Mesendoderm (in vitro differentiated cells): ENCODE results near the gene NT5DC3.

Source experiments
- DNase-seq: peaks from one replicate; pipeline ENCODE4 v3.0.0; 2013
- H2AK5ac ChIP-seq: 2 replicates; pipeline ENCODE4 v1.6.1; 2013; ENCODE audit warnings: low read length, inconsistent platforms
- H2BK120ac ChIP-seq: 2 replicates; pipeline ENCODE4 v1.6.1; 2013; ENCODE audit warnings: low read depth, mild to moderate bottlenecking, low read length, moderate library complexity, mixed read lengths
- H2BK15ac ChIP-seq: replicated peaks from 2 replicates; pipeline ENCODE4 v1.6.1; 2013; ENCODE audit warnings: low read depth, mild to moderate bottlenecking, moderate library complexity
- H2BK5ac ChIP-seq: 2 replicates; pipeline ENCODE4 v1.6.1; 2013; ENCODE audit warnings: low read length, inconsistent platforms
- H3K18ac ChIP-seq: 2 replicates; pipeline ENCODE4 v1.6.1; 2013; ENCODE audit warnings: mild to moderate bottlenecking, low read length, mixed read lengths
- H3K23ac ChIP-seq: one replicate; pipeline ENCODE4 v1.6.1; 2013; ENCODE audit warnings: low read length
- H3K27ac ChIP-seq: 2 replicates; pipeline ENCODE4 v1.5.1; 2013; ENCODE audit warnings: low read depth, mild to moderate bottlenecking, inconsistent platforms, low read length, moderate library complexity
- H3K27me3 ChIP-seq: 2 replicates; pipeline ENCODE4 v1.6.1; 2013; ENCODE audit warnings: low read length, control low read depth, mild to moderate bottlenecking, inconsistent platforms; ENCODE audit not compliant: insufficient read depth, poor library complexity
- H3K36me3 ChIP-seq: 2 replicates; pipeline ENCODE4 v1.6.1; 2013; ENCODE audit warnings: low read length, inconsistent platforms; ENCODE audit not compliant: control insufficient read depth, insufficient read depth
- H3K4ac ChIP-seq: one replicate; pipeline ENCODE4 v1.6.1; 2013; ENCODE audit warnings: low read depth, mild to moderate bottlenecking, low read length, moderate library complexity
- H3K4me1 ChIP-seq: 2 replicates; pipeline ENCODE4 v1.6.1; 2013; ENCODE audit warnings: low read depth, low read length, inconsistent platforms; ENCODE audit not compliant: control insufficient read depth
- H3K4me2 ChIP-seq: 2 replicates; pipeline ENCODE4 v1.6.1; 2013; ENCODE audit warnings: low read length
- H3K4me3 ChIP-seq: 2 replicates; pipeline ENCODE4 v1.5.1; 2013; ENCODE audit warnings: mild to moderate bottlenecking, low read length
- H3K56ac ChIP-seq: one replicate; pipeline ENCODE4 v1.6.1; 2013; ENCODE audit warnings: low read length
- H3K79me1 ChIP-seq: 2 replicates; pipeline ENCODE4 v1.6.1; 2013; ENCODE audit warnings: low read length, inconsistent platforms
- H3K79me2 ChIP-seq: 2 replicates; pipeline ENCODE4 v1.6.1; 2013; ENCODE audit warnings: mild to moderate bottlenecking, low read length; ENCODE audit not compliant: control insufficient read depth, insufficient read depth
- H3K9ac ChIP-seq: 2 replicates; pipeline ENCODE4 v1.6.1; 2013; ENCODE audit warnings: low read length, inconsistent platforms
- H4K5ac ChIP-seq: one replicate; pipeline ENCODE4 v1.6.1; 2013; ENCODE audit warnings: low read length
- H4K8ac ChIP-seq: one replicate; pipeline ENCODE4 v1.6.1; 2013; ENCODE audit warnings: low read depth, mild to moderate bottlenecking, control low read depth, low read length, moderate library complexity
- WGBS: extraction: QIAGEN DNeasy Blood & Tissue Kit; methylation state at CpG from one replicate; pipeline ENCODE4 v1.1.7; 2013; ENCODE audit warnings: low lambda C conversion rate, missing lambda C conversion rate; ENCODE audit not compliant: insufficient coverage; ENCODE audit errors: extremely low coverage; 5-methylcytosine and 5-hydroxymethylcytosine counted together

The NT5DC3 gene

GRCh38 chr12:103820361-103820760 lies 20.7 kb downstream of the NT5DC3 start:
- H3K9ac ChIP-seq: no peak overlapping the region
- no peak overlapping the region for H3K4me2 ChIP-seq
- H2BK15ac ChIP-seq: no peak overlapping the region
- no peaks in the 10 kb centered on the region for H3K27me3 ChIP-seq
- no peak overlapping the region for H3K27ac ChIP-seq
- no peak overlapping the region for H4K8ac ChIP-seq
- no peak overlapping the region for H3K4me3 ChIP-seq
- H3K18ac ChIP-seq: no peak overlapping the region
- no peak overlapping the region for H2BK120ac ChIP-seq
- no peak for DNase-seq
- no peaks in the 10 kb centered on the region for H3K36me3 ChIP-seq
- no peak overlapping the region for H4K5ac ChIP-seq
- no peak overlapping the region for H2AK5ac ChIP-seq
- H3K56ac ChIP-seq: no peak overlapping the region
- H3K79me1 ChIP-seq: peaks cover 8% of the 10 kb centered on the region
- no peaks in the 10 kb centered on the region for H3K4me1 ChIP-seq
- H2BK5ac ChIP-seq: no peak overlapping the region
- no peak overlapping the region for H3K4ac ChIP-seq
- H3K23ac ChIP-seq: no peak overlapping the region
- peaks cover 7% of the 10 kb centered on the region for H3K79me2 ChIP-seq

DNA sequence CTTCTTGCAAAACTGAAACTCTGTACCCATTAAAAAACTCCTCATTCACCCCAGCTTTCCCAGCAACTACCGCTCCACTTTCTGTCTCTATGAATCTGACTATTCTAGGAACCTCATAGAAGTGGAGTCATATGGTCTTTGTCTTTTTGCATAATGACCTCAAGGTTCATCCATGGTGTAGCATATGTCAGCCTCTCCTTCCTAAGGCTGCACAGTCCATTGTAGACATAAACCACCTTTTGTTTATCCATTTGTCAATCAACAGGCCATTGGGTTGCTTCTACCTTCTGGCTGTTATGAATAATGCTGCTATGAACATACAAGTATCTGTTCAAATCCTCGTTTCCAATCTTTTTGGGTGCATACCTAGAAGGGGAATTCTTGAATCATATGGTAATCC lies 21.1 kb downstream of the NT5DC3 start:
- Histone ChIP-seq H3K56ac (no peak overlapping the region), H3K4me2 (no peak overlapping the region), H3K9ac (no peak overlapping the region), H4K8ac (no peak overlapping the region), H2BK15ac (no peak overlapping the region), H2BK120ac (no peak overlapping the region), H3K23ac (no peak overlapping the region), H3K36me3 (no peaks in the 10 kb centered on the region), H3K27me3 (no peaks in the 10 kb centered on the region), H2BK5ac (no peak overlapping the region), H3K79me1 (peaks cover 8% of the 10 kb centered on the region), H3K4me3 (no peak overlapping the region), H2AK5ac (no peak overlapping the region), H3K79me2 (peaks cover 7% of the 10 kb centered on the region), H3K27ac (no peak overlapping the region), H3K4ac (no peak overlapping the region), H3K4me1 (no peaks in the 10 kb centered on the region), H3K18ac (no peak overlapping the region), H4K5ac (no peak overlapping the region)
- DNase-seq: no peak
- WGBS: no CpG with 5 or more reads among the region's 2 CpGs

- Histone ChIP-seq H2BK5ac (no peak overlapping the region), H3K4me1 (no peaks in the 10 kb centered on the region), H4K5ac (no peak overlapping the region), H3K4me3 (no peak overlapping the region), H2BK15ac (no peak overlapping the region), H3K79me1 (peaks cover 8% of the 10 kb centered on the region), H3K4ac (no peak overlapping the region), H3K27ac (no peak overlapping the region), H4K8ac (no peak overlapping the region), H3K79me2 (peaks cover 5% of the 10 kb centered on the region), H2BK120ac (no peak overlapping the region), H2AK5ac (no peak overlapping the region), H3K36me3 (no peaks in the 10 kb centered on the region), H3K18ac (no peak overlapping the region), H3K56ac (no peak overlapping the region), H3K27me3 (no peaks in the 10 kb centered on the region), H3K9ac (no peak overlapping the region), H3K23ac (no peak overlapping the region), H3K4me2 (no peak overlapping the region)
- DNase-seq: no peak
- WGBS: no CpG with 5 or more reads among the region's 2 CpGs
Measured at GRCh38 chr12:103819312-103819711, 21.7 kb downstream of the NT5DC3 start.

DNA sequence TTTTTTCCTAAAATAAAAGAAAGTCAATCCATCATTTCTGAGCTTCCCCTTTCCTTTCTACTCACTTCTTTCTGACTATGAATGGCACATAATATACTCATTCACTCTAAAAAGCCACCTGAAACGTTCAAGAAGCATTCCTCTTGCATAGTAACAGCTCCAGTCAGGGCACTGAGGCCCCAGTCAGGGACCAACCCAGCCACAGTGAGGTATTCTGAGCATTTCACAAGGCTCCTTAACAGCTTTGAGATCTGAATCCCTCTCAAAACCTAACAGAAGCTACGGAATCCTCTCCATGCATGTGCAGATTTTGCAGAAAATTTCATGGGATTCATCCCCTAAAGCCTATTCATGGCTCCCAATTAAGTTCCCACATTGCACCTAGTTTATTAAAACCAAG lies 23.2 kb downstream of the NT5DC3 start:
- Histone ChIP-seq H3K79me1 (peaks cover 6% of the 10 kb centered on the region), H3K4me3 (no peak overlapping the region), H2AK5ac (no peak overlapping the region), H2BK15ac (no peak overlapping the region), H3K4me1 (no peaks in the 10 kb centered on the region), H3K4me2 (no peak overlapping the region), H3K4ac (no peak overlapping the region), H3K18ac (no peak overlapping the region), H3K27ac (no peak overlapping the region), H3K9ac (no peak overlapping the region), H4K5ac (no peak overlapping the region), H3K27me3 (no peaks in the 10 kb centered on the region), H2BK5ac (no peak overlapping the region), H4K8ac (no peak overlapping the region), H3K79me2 (peaks cover 1% of the 10 kb centered on the region), H3K36me3 (no peaks in the 10 kb centered on the region), H2BK120ac (no peak overlapping the region), H3K56ac (no peak overlapping the region), H3K23ac (no peak overlapping the region)
- no CpG with 5 or more reads among the region's 2 CpGs for WGBS
- DNase-seq: peak; percentile 69

DNA sequence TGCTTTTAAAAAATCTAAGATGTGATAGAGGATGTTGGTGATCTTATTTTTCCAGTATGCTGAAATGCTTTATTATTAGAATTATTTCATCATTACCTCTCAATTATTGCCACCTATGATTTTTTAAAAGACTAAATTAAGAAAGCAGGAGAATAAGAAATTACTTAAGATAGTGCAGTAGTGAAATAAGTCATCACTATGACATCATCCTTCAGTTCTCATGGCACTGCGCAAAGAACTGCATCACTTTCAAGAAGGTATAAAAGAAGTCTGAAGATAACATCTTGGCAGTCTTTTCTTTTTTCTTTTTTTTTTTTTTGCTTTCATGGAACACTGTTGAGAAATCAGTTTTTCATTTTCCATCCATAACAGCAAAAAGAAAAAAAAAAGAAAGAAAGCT lies 24.4 kb downstream of the NT5DC3 start:
- Histone ChIP-seq H4K5ac (no peak overlapping the region), H2BK5ac (no peak overlapping the region), H3K27ac (no peak overlapping the region), H3K9ac (no peak overlapping the region), H3K4me1 (no peaks in the 10 kb centered on the region), H2AK5ac (no peak overlapping the region), H3K4ac (no peak overlapping the region), H3K36me3 (no peaks in the 10 kb centered on the region), H4K8ac (no peak overlapping the region), H3K4me2 (no peak overlapping the region), H2BK15ac (no peak overlapping the region), H3K4me3 (no peak overlapping the region), H3K79me2 (peaks cover 1% of the 10 kb centered on the region), H3K79me1 (peaks cover 5% of the 10 kb centered on the region), H3K27me3 (no peaks in the 10 kb centered on the region), H3K18ac (no peak overlapping the region), H3K23ac (no peak overlapping the region), H2BK120ac (no peak overlapping the region), H3K56ac (no peak overlapping the region)
- WGBS: no CpG with 5 or more reads among the region's 1 CpG
- no peak for DNase-seq

DNA sequence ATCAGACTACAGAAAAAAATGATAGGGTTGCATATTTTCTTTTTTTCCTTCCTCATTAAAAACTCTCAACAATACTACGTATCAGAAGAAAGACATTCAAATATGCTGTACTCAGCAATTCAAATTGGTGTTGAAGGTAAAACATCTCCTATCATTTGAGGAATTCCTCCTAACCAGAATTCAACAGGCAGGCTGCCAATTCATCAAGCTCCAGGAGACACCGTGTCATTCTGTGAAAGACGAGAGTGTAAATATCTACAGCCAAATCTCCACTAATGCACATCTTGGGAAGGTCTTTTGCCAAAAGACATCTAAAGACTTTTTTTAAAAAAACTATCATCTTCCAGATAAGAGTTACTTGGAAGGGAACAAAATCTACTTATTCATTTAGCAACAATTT lies 26.6 kb downstream of the NT5DC3 start:
- no peaks in the 10 kb centered on the region for H3K27me3 ChIP-seq
- H2AK5ac ChIP-seq: no peak overlapping the region
- no peak overlapping the region for H3K56ac ChIP-seq
- H3K4me3 ChIP-seq: no peak overlapping the region
- H4K8ac ChIP-seq: no peak overlapping the region
- no peak overlapping the region for H4K5ac ChIP-seq
- H3K27ac ChIP-seq: no peak overlapping the region
- no peak overlapping the region for H2BK15ac ChIP-seq
- no peak overlapping the region for H2BK120ac ChIP-seq
- H3K9ac ChIP-seq: no peak overlapping the region
- H3K23ac ChIP-seq: no peak overlapping the region
- H3K4me2 ChIP-seq: no peak overlapping the region
- no peak overlapping the region for H3K4ac ChIP-seq
- H3K36me3 ChIP-seq: no peaks in the 10 kb centered on the region
- no peak for DNase-seq
- WGBS: no CpG with 5 or more reads among the region's 3 CpGs
- no peak overlapping the region for H3K18ac ChIP-seq
- peaks cover 2% of the 10 kb centered on the region for H3K4me1 ChIP-seq
- no peak overlapping the region for H2BK5ac ChIP-seq
- H3K79me1 ChIP-seq: peaks cover 1% of the 10 kb centered on the region
- peaks cover 1% of the 10 kb centered on the region for H3K79me2 ChIP-seq
